G401 (cell line): Measurements from ENCODE around the gene TUBGCP5. TPM values are rescaled to one million over a fixed set of nuclear protein-coding genes. Genes with fewer than 3 reads are reported as not detected.
"Not testable (repeated sequence)": the region's sequence is repeated elsewhere in the genome, so short reads cannot be mapped to it uniquely, and the experiment has no call there.

ENCODE experiments used
- DNase-seq: peaks from one replicate; pipeline ENCODE4 v3.0.0-alpha.2; 2015; ENCODE audit warnings: low spot score
- in situ Hi-C: cut with HindIII; loops from 2 replicates; pipeline ENCODE4 v1.10.0; 2016; ENCODE audit warnings: low sequenced_read_pairs, mixed read lengths
- total RNA-seq: library from RNA; depleted of rRNA; stranded (reverse); fragments of >200 nt; shearing (Covaris generic); gene quantifications from 2 replicates; pipeline ENCODE4 v1.2.3, GENCODE V29; 2014

TUBGCP5 gene
- total RNA-seq, 1 experiment from 2014 or later = 26.3 TPM

- DNase-seq, in situ Hi-C loops: not testable (repeated sequence)
Observed at GRCh38 chr15:23048572-23049282, 9.4 kb upstream of the TUBGCP5 start.

GRCh38 chr15:23043987-23044386 is 4.6 kb upstream of the TUBGCP5 start:
- DNase-seq, in situ Hi-C loops: not testable (repeated sequence)

GRCh38 chr15:23043535-23043934 is 4.2 kb upstream of the TUBGCP5 start:
- in situ Hi-C loops, DNase-seq: not testable (repeated sequence)

GRCh38 chr15:23041736-23042135 is 2.4 kb upstream of the TUBGCP5 start:
- in situ Hi-C loops = not testable (repeated sequence)

GRCh38 chr15:23039917-23040281 is 530 bp upstream of the TUBGCP5 start:
- in situ Hi-C loops = no loop called here
- DNase-seq = no peak

More at GRCh38 chr15:23041736-23042135, 2.4 kb upstream of the TUBGCP5 start:
- DNase-seq = not testable (repeated sequence)

- in situ Hi-C loops = no loop called here
- peak; percentile 47 for DNase-seq
Observed at GRCh38 chr15:23038726-23039142, 635 bp downstream of the TUBGCP5 start.

GRCh38 chr15:23035964-23036566 is 3.3 kb downstream of the TUBGCP5 start:
- DNase-seq = peak; percentile 23
- in situ Hi-C loops = no loop called here

- in situ Hi-C loops = no loop called here
- DNase-seq = no peak
Observed at GRCh38 chr15:23033979-23034378, 5.4 kb downstream of the TUBGCP5 start.

GRCh38 chr15:23026218-23026617 is 13.2 kb downstream of the TUBGCP5 start:
- in situ Hi-C loops = no loop called here
- DNase-seq = no peak

GRCh38 chr15:23022156-23022555 is 17.2 kb downstream of the TUBGCP5 start:
- in situ Hi-C loops = no loop called here
- no peak for DNase-seq

- no peak for DNase-seq
- in situ Hi-C loops = no loop called here
Observed at GRCh38 chr15:23014394-23015000, 24.9 kb downstream of the TUBGCP5 start.

GRCh38 chr15:23013681-23014080 is 25.7 kb downstream of the TUBGCP5 start:
- in situ Hi-C loops = no loop called here
- DNase-seq = no peak

GRCh38 chr15:23012616-23013015 is 26.8 kb downstream of the TUBGCP5 start:
- in situ Hi-C loops, DNase-seq: not testable (repeated sequence)

GRCh38 chr15:23003736-23004135 is 35.6 kb downstream of the TUBGCP5 start:
- DNase-seq = no peak
- in situ Hi-C loops = no loop called here

GRCh38 chr15:23002920-23003319 is 36.4 kb downstream of the TUBGCP5 start:
- DNase-seq = no peak
- in situ Hi-C loops = no loop called here

- DNase-seq = no peak
- in situ Hi-C loops = no loop called here
Observed at GRCh38 chr15:22995795-22996194, 43.6 kb downstream of the TUBGCP5 start.

- no peak for DNase-seq
- in situ Hi-C loops = no loop called here
Observed at GRCh38 chr15:22992024-22992326, 47.4 kb downstream of the TUBGCP5 start.

- in situ Hi-C loops = no loop called here
Observed at GRCh38 chr15:22989576-22990477, 49.5 kb downstream of the TUBGCP5 start.

GRCh38 chr15:22988811-22989210 is 50.6 kb downstream of the TUBGCP5 start:
- in situ Hi-C loops = no loop called here
- no peak for DNase-seq

More at GRCh38 chr15:22989576-22990477, 49.5 kb downstream of the TUBGCP5 start:
- DNase-seq = no peak

- DNase-seq, in situ Hi-C loops: not testable (repeated sequence)
Observed at GRCh38 chr15:22981931-22982330, 57.4 kb downstream of the TUBGCP5 start.
